Activated gamma-delta T cell (primary cell): ENCODE data around the gene PHKG2.

ENCODE experiments used
- DNase-seq: peaks from one replicate; lab custom pipeline; 2025; lab: John Stamatoyannopoulos, UW

PHKG2 gene

DNA sequence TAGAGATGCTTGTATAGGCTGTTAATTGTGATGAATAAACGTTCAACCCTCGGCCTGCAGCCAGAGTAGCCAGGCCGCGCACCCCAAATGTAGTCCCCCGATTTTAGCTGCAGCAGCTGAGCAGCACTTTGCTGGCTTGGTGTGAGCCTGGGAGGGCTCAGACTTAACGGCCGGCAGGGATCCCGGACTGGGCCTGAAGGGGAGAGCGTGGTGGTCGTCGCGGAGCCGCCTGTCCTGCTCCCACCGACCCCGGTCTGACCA, 26.8 kb downstream of the PHKG2 start:
- no peak for DNase-seq

DNA sequence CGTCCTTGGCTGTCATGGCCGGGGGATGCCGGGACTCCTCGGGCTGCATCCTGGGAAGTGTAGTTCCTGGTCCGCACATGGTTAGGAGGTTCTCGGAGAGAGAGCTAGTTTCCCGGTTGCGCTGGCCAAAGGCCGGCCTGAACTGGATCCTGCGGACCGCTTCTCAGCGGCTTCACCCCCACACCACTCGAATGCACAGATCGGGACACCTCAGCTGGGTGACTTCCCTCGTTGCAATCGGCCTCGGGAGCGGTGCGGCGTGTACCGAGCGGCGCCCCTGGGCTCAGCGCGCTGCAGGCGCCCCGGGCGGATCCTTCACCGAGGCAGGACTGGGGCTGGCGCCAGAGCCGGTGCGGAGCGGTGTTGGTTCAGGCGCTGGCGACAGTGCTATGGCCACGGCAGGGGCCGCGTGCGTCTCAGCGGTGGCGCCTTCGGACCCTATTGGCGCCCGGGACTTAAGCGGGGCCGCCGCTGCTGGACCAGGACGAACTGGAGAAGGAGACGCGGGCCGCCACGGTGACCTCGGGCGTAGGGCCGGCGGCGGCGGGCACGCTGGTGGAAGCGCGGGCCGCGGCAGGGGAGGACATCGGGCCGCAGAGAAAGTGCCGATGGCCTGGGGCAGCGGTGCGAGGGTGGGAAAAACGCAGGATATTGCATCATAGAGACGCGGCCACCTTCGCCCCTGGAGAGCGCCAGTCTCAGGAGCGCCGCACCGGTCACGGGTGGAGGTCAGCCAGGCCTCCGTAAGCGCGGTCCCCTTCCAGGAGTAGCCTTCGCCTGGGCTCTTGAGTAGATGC, 27.4 kb downstream of the PHKG2 start:
- DNase-seq, result no peak

GRCh38 chr16:30777591-30778297, 29.5 kb downstream of the PHKG2 start:
- no peak for DNase-seq

- DNase-seq, result no peak
Observed at GRCh38 chr16:30778549-30779244, 30.5 kb downstream of the PHKG2 start.

- no peak for DNase-seq
Observed at GRCh38 chr16:30779596-30779995, 31.4 kb downstream of the PHKG2 start.

DNA sequence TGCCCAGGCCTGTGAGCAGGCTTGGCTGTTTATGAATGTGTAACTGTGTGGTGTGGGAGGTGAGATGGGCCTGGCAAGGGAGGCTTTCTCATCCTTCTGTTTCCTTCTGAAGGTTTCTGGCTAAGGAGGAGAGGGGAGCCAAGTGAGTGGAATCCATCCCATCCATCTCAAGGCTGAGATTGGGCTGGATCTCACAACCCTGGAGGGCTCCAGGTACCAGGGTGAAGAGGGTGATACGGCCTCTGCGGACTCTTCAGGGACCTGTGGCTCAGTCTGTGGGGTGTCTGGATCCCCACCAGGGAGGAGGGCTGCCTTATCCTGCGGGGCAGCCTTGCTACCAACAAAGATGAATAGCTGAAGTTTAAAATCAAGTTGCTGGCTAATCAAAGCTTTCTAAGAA, 31.8 kb downstream of the PHKG2 start:
- no peak for DNase-seq

- DNase-seq, result no peak
Observed at GRCh38 chr16:30780549-30780948, 32.3 kb downstream of the PHKG2 start.

DNA sequence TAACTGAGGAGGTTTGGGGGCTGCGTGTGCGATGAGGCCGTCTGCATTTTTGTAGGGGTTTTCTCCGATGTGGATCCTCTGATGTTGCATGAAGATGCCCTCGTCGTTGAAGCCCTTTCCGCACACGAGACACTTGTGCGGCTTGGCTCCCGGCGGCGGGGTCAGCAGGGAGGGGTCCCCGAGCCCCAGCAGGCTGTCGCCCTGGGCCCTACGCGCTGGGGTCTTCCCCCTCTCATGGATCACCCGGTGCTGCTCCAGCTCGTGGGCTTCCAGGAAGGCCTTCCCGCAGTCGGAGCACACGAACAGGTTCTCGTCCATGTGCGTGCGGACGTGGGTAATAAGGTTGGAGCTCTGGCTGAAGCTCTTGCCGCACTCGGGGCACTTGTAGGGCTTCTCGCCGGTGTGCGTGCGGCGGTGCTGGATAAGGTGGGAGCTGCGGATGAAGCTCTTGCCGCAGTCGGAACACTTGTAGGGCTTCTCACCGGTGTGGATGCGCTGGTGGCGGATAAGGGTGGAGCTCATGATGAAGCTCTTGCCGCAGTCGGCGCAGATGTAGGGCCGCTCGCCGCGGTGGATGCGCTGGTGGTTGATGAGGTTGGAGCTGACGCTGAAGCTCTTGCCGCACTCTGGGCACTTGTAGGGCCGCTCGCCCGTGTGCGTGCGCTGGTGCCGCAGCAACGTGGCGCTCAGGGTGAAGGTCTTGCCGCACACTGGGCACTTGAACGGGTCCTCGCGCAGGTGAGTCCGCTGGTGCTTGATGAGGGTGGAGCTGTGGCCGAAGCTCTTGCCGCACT, 34.5 kb downstream of the PHKG2 start:
- no peak for DNase-seq

GRCh38 chr16:30783280-30784109, 35.3 kb downstream of the PHKG2 start:
- DNase-seq, result no peak

- DNase-seq, result no peak
Observed at GRCh38 chr16:30784215-30784614, 36.0 kb downstream of the PHKG2 start.

DNA sequence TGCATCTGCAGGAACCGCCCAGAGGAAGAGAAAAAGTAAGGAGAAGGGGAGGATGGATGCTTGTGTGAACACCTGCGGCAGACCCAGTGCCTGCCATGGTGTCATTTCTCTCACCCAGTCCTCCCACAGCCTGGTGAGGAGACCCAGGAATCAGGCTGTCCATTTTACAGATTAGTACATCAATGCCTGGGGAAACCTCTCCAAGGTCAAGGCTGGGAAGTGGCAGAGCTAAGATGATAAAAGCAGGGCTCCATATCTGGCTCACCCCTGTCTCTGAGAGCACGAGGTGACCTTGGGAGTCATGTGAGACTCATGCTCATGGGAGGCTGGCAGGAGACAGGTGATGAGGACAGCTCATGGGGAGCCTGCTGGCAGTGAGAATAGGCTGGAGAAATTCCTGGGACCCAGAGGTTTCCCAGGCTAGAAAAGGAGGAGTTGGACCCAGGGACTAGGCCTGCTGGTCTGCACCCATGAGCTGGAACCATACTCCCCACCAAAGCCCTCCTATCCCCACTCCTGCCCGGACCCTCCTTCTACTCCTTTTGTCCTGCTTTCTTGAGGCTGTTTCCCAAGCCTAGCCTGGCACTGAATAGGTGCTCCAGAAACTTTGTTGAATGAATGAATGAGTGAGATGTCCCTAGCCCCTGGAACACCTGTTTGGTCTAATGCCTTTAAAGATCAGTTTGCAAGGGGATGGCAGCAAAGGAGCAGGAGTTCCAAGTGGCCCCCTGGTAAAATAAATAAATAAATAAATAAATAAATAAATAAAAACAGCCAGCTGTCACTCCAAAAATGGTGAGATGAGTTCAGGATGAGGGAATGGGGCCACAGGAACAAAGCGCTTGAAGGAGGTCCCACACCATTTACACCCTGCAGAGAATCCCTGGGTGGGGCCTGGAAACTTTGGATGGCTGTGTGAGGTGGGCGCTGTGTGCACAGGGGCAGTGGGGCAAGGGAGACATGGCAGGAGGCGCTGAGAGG, 37.2 kb downstream of the PHKG2 start:
- no peak for DNase-seq

DNA sequence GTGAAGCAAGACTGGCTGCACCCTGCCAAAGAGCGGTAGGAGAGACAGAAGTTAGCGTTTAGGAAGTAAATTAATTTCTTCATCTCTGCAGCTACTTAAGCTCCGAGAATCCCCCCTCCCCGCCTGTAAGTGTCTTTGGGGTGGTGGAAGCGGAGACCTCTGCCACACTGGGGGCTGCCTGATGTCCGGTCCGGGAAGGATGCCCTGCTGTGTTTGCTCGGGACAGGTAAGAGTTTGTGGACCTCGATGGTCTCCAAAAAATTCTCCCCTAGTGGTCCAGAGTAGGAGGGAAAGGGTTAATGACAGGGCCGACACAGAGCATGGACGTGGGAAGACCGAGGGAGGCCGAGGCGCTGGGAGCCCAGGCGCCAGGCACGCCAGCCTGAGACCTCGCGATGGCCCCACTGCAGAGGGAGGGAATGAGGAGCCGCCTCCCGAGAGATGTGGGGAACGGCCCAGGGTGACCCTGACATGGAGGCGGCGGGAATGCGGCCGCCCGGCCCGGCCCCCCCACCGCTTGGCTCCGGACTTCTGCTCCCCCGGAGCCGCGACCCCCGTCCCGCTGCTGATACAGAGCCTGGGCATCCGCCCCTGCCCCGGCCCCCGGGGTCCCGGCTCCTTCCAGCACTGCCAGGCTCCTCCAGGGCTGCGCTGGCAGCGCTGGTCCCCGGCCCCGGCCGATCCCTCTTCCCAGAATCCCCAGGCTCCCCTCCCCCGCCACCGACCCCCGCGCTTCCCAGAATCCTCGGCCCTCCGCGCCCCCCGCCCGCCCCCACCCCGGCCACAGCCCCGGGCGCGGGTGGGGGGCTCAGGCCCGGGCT, 38.1 kb downstream of the PHKG2 start:
- no peak for DNase-seq

- no peak for DNase-seq
Observed at GRCh38 chr16:30786936-30787612, 38.8 kb downstream of the PHKG2 start, which contains the start of gene ZNF629. ZNF629 (minus strand) TSS chr16:30787205; CDS start chr16:30784482, 2,723 bp downstream.

GRCh38 chr16:30787613-30788378, 39.6 kb downstream of the PHKG2 start:
- no peak for DNase-seq

GRCh38 chr16:30793508-30794069, 45.4 kb downstream of the PHKG2 start:
- no peak for DNase-seq

- DNase-seq, result no peak
Observed at GRCh38 chr16:30794634-30795033, 46.4 kb downstream of the PHKG2 start.

DNA sequence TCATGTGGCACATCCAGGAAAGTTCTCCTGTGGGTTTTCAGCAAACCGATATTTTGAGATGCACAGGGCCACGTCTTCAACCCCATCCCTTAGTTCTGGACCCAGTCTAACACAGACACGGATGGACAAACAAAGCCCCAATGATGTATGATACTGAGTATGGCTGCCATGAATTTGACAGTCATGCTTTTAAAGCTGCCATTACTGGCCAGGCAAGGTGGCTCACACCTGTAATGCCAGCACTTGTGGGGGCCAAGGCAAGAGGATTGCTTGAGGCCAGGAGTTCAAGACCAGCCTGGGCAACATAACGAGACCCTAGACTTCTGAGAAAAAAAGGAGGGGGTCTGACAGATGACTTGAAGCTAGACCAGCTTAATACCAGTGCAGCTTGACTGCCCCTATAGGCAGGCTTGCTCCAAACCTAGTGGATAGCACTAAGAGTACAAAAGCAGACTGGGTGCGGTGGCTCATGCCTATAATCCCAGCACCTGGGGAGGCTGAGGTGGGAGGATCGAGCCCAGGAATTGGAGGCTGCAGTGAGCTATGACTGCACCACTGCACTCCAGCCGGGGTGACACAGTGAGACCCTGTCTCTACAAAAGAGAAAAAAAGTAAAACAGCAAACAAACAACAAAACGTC, 49.6 kb downstream of the PHKG2 start:
- DNase-seq, result no peak
